ENCODE measurements around the gene IL23R. TPM values are rescaled to one million over a fixed set of nuclear protein-coding genes. Genes with fewer than 3 reads are reported as not detected.

IL23R gene, protein sequence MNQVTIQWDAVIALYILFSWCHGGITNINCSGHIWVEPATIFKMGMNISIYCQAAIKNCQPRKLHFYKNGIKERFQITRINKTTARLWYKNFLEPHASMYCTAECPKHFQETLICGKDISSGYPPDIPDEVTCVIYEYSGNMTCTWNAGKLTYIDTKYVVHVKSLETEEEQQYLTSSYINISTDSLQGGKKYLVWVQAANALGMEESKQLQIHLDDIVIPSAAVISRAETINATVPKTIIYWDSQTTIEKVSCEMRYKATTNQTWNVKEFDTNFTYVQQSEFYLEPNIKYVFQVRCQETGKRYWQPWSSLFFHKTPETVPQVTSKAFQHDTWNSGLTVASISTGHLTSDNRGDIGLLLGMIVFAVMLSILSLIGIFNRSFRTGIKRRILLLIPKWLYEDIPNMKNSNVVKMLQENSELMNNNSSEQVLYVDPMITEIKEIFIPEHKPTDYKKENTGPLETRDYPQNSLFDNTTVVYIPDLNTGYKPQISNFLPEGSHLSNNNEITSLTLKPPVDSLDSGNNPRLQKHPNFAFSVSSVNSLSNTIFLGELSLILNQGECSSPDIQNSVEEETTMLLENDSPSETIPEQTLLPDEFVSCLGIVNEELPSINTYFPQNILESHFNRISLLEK
- total RNA-seq (under 1 TPM; 0.06 to 0.20 TPM), polyA plus RNA-seq (ENCODE audit: insufficient read length in 2 of 2) (under 1 TPM in 1 of 2 donors, not detected in 1; 0.06 TPM)
- long read RNA-seq, donor 1 = 0 reads
- long read RNA-seq, donor 2 = 0 reads
- long read RNA-seq, donor 3 = 0 reads
- long read RNA-seq, donor 4 = 0 reads

DNA sequence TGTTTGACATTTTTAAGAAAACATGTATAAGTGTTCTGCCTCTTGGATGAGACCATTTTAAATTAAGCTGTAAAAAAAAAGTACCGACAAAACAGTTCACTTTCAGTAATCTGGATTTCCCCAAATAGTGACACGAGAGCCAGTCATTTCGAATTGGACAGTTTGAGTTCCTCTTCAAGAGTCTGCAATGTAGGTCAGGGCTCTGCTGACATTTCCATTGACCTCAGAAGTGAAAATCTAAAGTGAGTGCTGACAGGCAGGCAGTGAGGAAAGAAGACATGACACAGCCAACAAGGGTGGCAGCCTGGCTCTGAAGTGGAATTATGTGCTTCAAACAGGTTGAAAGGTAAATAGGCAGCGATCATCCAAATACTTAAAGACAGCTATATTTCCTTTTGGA, at the start of gene IL23R:
IL23R (plus strand) TSS at position 259 of the 400 bp plus-strand sequence. CDS start 1,667 bp downstream, outside the sequence.
- Histone ChIP-seq H3K27me3 (ENCODE audit: control insufficient read depth, insufficient read depth, low read length) (no peaks in the 10 kb centered on the region), H3K27ac (ENCODE audit: low read depth, low read length) (no peak within 1 kb of the TSS), H3K4me3 (ENCODE audit: low read depth, low read length) (no peak within 1 kb of the TSS), H3K4me1 (ENCODE audit: control insufficient read depth, insufficient read depth, low read length) (no peaks in the 10 kb centered on the region), H3K36me3 (ENCODE audit: control insufficient read depth, insufficient read depth, low read length) (no peaks in the 10 kb centered on the region), H3K9me3 (ENCODE audit: control insufficient read depth, insufficient read depth, low read length) (no peaks in the 10 kb centered on the region)
- DNase-seq (ENCODE audit: low read depth in 4 of 6, low spot score in 6 of 6) = no peak
- WGBS (ENCODE audit: insufficient coverage) = 96% methylated on average over 3 of the region's 4 CpGs

DNA sequence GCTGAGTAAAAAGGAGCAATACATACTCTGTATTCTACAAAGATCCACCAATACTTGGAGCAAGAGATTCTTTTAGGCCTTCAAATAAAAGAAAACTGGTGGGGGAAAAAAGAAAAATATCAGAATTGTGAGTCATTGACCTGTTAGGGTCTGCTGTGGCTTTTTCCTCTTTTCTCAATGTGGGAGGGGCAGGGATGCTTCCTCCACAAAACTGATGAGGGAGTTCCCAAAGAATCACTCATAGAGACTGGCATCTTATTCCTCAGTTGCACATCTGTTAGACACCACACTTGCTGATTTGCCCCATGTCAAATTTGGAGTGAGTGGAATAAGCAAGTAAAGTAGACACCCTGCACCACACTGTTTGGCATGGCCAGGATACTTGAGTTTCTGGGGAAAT, 48.1 kb upstream of the IL23R start:
- no peaks in the 10 kb centered on the region for H3K27me3 ChIP-seq (ENCODE audit: control insufficient read depth, insufficient read depth, low read length)
- H3K9me3 ChIP-seq (ENCODE audit: control insufficient read depth, insufficient read depth, low read length) = no peaks in the 10 kb centered on the region
- no peak for DNase-seq (ENCODE audit: low read depth in 4 of 6, low spot score in 6 of 6)
- H3K4me1 ChIP-seq (ENCODE audit: control insufficient read depth, insufficient read depth, low read length) = no peaks in the 10 kb centered on the region
- H3K36me3 ChIP-seq (ENCODE audit: control insufficient read depth, insufficient read depth, low read length) = no peaks in the 10 kb centered on the region
- no peak overlapping the region for H3K4me3 ChIP-seq (ENCODE audit: low read depth, low read length)
- no peak overlapping the region for H3K27ac ChIP-seq (ENCODE audit: low read depth, low read length)

DNA sequence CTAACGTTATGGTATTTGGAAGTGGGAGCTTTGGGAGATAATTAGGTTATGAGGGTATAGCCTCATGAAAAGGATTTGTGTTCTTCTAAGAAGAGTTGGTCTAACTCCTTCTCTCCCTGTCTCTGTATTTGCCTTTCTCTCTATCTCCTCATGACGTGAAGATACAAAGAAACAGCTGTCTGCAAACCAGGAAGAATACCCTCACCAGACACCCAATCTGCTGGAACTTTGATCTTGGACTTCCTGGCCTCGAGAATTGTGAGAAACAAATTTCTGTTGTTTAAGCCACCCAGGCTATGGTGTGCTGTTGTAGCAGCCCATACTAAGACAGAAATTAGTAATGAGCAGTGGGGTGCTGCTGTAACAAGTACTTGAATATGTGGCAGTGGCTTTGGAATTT, 47.6 kb upstream of the IL23R start:
- no peaks in the 10 kb centered on the region for H3K36me3 ChIP-seq (ENCODE audit: control insufficient read depth, insufficient read depth, low read length)
- no peak overlapping the region for H3K4me3 ChIP-seq (ENCODE audit: low read depth, low read length)
- H3K27ac ChIP-seq (ENCODE audit: low read depth, low read length) = no peak overlapping the region
- no peaks in the 10 kb centered on the region for H3K27me3 ChIP-seq (ENCODE audit: control insufficient read depth, insufficient read depth, low read length)
- no peak for DNase-seq (ENCODE audit: low read depth in 4 of 6, low spot score in 6 of 6)
- H3K4me1 ChIP-seq (ENCODE audit: control insufficient read depth, insufficient read depth, low read length) = no peaks in the 10 kb centered on the region
- WGBS (ENCODE audit: insufficient coverage) = 50% methylated on average over 2 of the region's 3 CpGs
- no peaks in the 10 kb centered on the region for H3K9me3 ChIP-seq (ENCODE audit: control insufficient read depth, insufficient read depth, low read length)

DNA sequence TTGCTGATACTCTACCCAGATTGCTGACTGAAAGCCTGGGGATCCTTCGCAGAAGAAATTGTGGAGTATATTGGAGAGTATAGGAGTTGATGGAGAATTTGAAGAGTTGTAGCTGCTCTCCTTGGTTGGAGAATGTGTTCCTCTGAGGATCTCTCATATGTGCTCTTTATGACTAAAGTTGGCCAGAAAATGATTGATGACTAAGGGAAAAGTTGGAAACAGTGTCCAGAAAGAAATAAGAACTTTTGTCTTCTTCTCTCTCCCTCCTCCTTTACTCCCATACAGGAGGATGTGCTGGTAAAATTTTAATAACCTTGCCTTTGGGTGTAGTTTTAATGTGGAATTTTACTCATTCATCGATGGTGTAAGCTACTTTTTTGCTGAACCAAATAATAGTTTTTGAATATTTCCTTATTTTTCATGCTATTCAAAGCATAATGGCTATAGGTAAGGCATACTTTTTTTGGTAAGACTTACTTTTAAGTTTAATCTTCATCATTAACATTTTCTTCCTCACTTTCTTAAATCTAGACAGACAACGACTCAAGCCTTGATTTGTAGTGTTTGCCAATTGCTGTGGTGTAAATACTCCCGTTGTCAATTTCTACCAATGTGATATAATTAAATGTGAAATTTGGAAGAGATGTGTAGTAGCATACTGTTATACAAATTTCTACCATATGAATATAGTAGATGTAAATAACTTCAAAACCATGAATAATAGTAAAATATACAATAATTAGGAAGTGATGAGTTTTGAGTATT, 45.2 kb upstream of the IL23R start:
- Histone ChIP-seq H3K27ac (ENCODE audit: low read depth, low read length) (no peak overlapping the region), H3K4me1 (ENCODE audit: control insufficient read depth, insufficient read depth, low read length) (no peaks in the 10 kb centered on the region), H3K27me3 (ENCODE audit: control insufficient read depth, insufficient read depth, low read length) (no peaks in the 10 kb centered on the region), H3K4me3 (ENCODE audit: low read depth, low read length) (no peak overlapping the region), H3K36me3 (ENCODE audit: control insufficient read depth, insufficient read depth, low read length) (no peaks in the 10 kb centered on the region), H3K9me3 (ENCODE audit: control insufficient read depth, insufficient read depth, low read length) (no peaks in the 10 kb centered on the region)
- WGBS (ENCODE audit: insufficient coverage) = no CpG with 5 or more reads among the region's 4 CpGs
- DNase-seq (ENCODE audit: low read depth in 4 of 6, low spot score in 6 of 6) = no peak

DNA sequence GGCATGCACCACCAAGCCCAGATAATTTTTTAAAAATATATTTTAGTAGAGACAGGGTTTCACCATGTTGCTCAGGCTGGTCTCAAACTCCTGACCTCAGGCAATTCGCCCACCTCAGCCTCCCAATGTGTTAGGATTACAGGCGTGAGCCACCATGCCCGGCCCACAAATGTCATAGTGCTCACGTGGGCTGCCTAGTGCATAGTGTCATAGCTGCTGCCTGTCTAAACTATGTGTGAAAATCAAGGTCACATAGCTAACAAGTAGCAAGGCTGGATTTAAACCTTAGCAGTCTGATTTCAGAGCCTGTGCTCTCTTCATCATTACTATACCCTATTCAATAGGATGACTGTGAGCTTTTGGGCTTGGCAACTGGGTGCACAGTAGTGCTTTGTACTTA, 41.8 kb upstream of the IL23R start:
- DNase-seq (ENCODE audit: low read depth in 4 of 6, low spot score in 6 of 6) = peak in 1 of 6 donors; percentile 5
- 92% methylated on average over 2 of the region's 4 CpGs for WGBS (ENCODE audit: insufficient coverage)
- H3K4me1 ChIP-seq (ENCODE audit: control insufficient read depth, insufficient read depth, low read length) = no peaks in the 10 kb centered on the region
- H3K27ac ChIP-seq (ENCODE audit: low read depth, low read length) = no peak overlapping the region
- H3K4me3 ChIP-seq (ENCODE audit: low read depth, low read length) = no peak overlapping the region
- H3K36me3 ChIP-seq (ENCODE audit: control insufficient read depth, insufficient read depth, low read length) = no peaks in the 10 kb centered on the region
- no peaks in the 10 kb centered on the region for H3K27me3 ChIP-seq (ENCODE audit: control insufficient read depth, insufficient read depth, low read length)
- no peaks in the 10 kb centered on the region for H3K9me3 ChIP-seq (ENCODE audit: control insufficient read depth, insufficient read depth, low read length)

DNA sequence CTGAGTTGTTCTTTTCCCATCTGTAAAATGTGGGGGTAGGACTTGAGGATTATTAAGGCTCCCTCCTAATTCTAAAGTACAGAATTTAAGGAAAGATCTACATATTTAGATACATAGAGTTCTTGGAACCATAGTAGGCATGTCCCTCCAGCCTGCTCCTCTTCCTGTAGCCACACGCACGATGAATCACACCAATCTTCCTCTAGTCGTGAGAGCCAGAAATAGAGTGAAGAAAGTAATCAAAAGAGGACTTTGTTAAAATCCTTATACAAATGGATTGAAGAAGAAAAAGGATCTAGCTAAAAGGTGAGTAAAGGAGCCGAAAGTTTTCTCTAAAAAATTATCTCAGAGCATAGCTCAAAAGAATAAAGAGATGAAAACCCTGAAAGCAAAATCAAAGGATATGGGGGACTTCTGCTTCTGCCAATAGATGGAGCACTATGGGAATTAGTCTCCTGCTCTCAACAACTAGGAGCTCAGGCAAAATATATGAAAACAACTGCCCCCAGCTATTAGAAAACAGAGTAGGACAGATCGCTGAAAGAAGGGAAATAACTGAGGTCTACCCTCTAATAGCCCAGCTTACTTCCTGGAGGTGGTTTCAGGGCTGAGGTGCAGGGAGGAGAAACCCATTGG, 40.0 kb upstream of the IL23R start:
- H3K27ac ChIP-seq (ENCODE audit: low read depth, low read length) = no peak overlapping the region
- H3K36me3 ChIP-seq (ENCODE audit: control insufficient read depth, insufficient read depth, low read length) = no peaks in the 10 kb centered on the region
- no CpG with 5 or more reads among the region's 5 CpGs for WGBS (ENCODE audit: insufficient coverage)

DNA sequence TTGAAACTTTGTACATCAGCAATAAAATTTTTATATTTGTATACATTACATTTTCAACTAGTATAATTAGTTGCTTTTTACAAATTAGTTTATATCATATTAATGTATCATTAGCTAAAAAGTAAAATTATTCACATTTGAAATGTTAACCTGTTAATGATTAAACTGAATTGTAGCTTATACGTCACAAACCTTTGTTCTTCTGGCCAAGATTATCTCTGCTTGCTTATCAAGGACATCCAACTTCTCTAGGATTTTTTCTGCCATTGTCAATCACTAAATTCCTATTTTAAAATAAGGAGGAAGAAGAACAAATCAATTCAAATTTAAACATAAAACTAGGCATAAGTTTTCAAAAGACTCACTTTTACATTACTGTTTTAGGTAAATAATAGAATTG, 39.3 kb upstream of the IL23R start:
- no peaks in the 10 kb centered on the region for H3K27me3 ChIP-seq (ENCODE audit: control insufficient read depth, insufficient read depth, low read length)
- H3K9me3 ChIP-seq (ENCODE audit: control insufficient read depth, insufficient read depth, low read length) = no peaks in the 10 kb centered on the region
- H3K4me3 ChIP-seq (ENCODE audit: low read depth, low read length) = no peak overlapping the region
- H3K27ac ChIP-seq (ENCODE audit: low read depth, low read length) = no peak overlapping the region
- DNase-seq (ENCODE audit: low read depth in 4 of 6, low spot score in 6 of 6) = no peak
- WGBS (ENCODE audit: insufficient coverage) = no CpG with 5 or more reads among the region's 1 CpG
- no peaks in the 10 kb centered on the region for H3K36me3 ChIP-seq (ENCODE audit: control insufficient read depth, insufficient read depth, low read length)
- H3K4me1 ChIP-seq (ENCODE audit: control insufficient read depth, insufficient read depth, low read length) = no peaks in the 10 kb centered on the region

More for the DNA sequence above, 40.0 kb upstream of the IL23R start:
- DNase-seq (ENCODE audit: low read depth in 4 of 6, low spot score in 6 of 6) = no peak
- no peaks in the 10 kb centered on the region for H3K4me1 ChIP-seq (ENCODE audit: control insufficient read depth, insufficient read depth, low read length)
- H3K27me3 ChIP-seq (ENCODE audit: control insufficient read depth, insufficient read depth, low read length) = no peaks in the 10 kb centered on the region
- no peak overlapping the region for H3K4me3 ChIP-seq (ENCODE audit: low read depth, low read length)
- H3K9me3 ChIP-seq (ENCODE audit: control insufficient read depth, insufficient read depth, low read length) = no peaks in the 10 kb centered on the region

DNA sequence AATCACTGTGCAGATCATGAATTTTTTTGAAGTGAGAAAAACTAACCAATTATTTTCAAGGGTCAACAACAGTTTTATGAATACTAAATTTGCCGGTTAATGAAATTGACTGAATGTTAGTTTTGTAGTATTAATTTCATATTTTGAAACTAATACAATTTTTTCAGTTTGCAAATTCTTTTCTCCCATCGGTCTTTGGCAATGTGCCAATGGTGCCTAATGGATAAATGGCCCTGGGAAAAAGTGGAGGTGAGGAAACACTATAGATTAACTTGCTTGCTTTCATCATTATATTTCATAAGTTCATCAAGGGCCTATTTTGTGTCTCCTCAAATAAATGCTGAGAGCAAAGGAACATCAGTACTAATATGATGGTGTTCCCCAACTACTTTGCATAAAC, 35.6 kb upstream of the IL23R start:
- peaks cover 10% of the 10 kb centered on the region for H3K4me1 ChIP-seq (ENCODE audit: control insufficient read depth, insufficient read depth, low read length)
- H3K4me3 ChIP-seq (ENCODE audit: low read depth, low read length) = no peak overlapping the region
- H3K36me3 ChIP-seq (ENCODE audit: control insufficient read depth, insufficient read depth, low read length) = no peaks in the 10 kb centered on the region
- H3K27ac ChIP-seq (ENCODE audit: low read depth, low read length) = no peak overlapping the region
- WGBS (ENCODE audit: insufficient coverage) = no CpG with 5 or more reads among the region's 2 CpGs
- no peaks in the 10 kb centered on the region for H3K27me3 ChIP-seq (ENCODE audit: control insufficient read depth, insufficient read depth, low read length)
- H3K9me3 ChIP-seq (ENCODE audit: control insufficient read depth, insufficient read depth, low read length) = no peaks in the 10 kb centered on the region
- DNase-seq (ENCODE audit: low read depth in 4 of 6, low spot score in 6 of 6) = no peak

DNA sequence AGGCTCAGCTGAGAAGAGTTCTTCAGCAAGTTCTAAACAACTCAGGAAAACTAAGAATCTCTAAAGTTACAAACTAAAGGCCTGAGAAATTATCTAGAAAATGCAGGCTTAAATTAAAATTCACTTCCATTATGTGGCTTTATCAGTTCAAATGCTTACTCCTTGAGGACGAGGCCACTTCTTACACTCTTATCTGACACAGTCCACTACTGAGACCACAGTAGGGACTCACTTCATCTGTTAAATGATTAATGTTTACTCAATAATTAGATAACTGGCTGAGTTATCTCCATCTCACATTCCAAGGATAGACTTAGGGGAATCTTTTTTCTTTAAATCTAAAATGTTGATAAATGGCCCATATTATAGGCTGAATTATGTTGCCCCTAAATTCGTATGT, 33.1 kb upstream of the IL23R start:
- no peak overlapping the region for H3K4me3 ChIP-seq (ENCODE audit: low read depth, low read length)
- no peaks in the 10 kb centered on the region for H3K36me3 ChIP-seq (ENCODE audit: control insufficient read depth, insufficient read depth, low read length)
- H3K27me3 ChIP-seq (ENCODE audit: control insufficient read depth, insufficient read depth, low read length) = no peaks in the 10 kb centered on the region
- H3K9me3 ChIP-seq (ENCODE audit: control insufficient read depth, insufficient read depth, low read length) = no peaks in the 10 kb centered on the region
- no peak overlapping the region for H3K27ac ChIP-seq (ENCODE audit: low read depth, low read length)
- no CpG with 5 or more reads among the region's 2 CpGs for WGBS (ENCODE audit: insufficient coverage)
- DNase-seq (ENCODE audit: low read depth in 4 of 6, low spot score in 6 of 6) = no peak
- H3K4me1 ChIP-seq (ENCODE audit: control insufficient read depth, insufficient read depth, low read length) = peaks cover 10% of the 10 kb centered on the region
